EH (cell line): ENCODE measurements around the gene RYR3.

Experiments
- DNase-seq: peaks from one replicate; pipeline ENCODE4 v3.0.0-alpha.2; 2015; ENCODE audit warnings: low read depth

Gene RYR3

GRCh38 chr15:33516563-33516962, 205.8 kb downstream of the RYR3 start:
- no peak for DNase-seq

GRCh38 chr15:33517944-33518343, 207.2 kb downstream of the RYR3 start:
- DNase-seq: no peak

- DNase-seq: no peak
These were observed 207.7 kb downstream of the RYR3 start for GRCh38 chr15:33518421-33518820.

GRCh38 chr15:33524274-33524673, 213.5 kb downstream of the RYR3 start:
- DNase-seq: no peak

- no peak for DNase-seq
These were observed 215.8 kb downstream of the RYR3 start for GRCh38 chr15:33526532-33526931.

GRCh38 chr15:33533197-33533596, 222.4 kb downstream of the RYR3 start:
- DNase-seq: no peak

GRCh38 chr15:33534642-33535041, 223.9 kb downstream of the RYR3 start:
- DNase-seq: no peak

GRCh38 chr15:33535135-33535534, 224.4 kb downstream of the RYR3 start:
- DNase-seq: no peak

GRCh38 chr15:33539825-33540573, 229.2 kb downstream of the RYR3 start:
- DNase-seq: no peak

- no peak for DNase-seq
These were observed 233.2 kb downstream of the RYR3 start for GRCh38 chr15:33543957-33544356.

- no peak for DNase-seq
These were observed 235.1 kb downstream of the RYR3 start for GRCh38 chr15:33545866-33546265.

GRCh38 chr15:33547876-33548275, 237.1 kb downstream of the RYR3 start:
- DNase-seq: peak; percentile 54

GRCh38 chr15:33551860-33552259, 241.1 kb downstream of the RYR3 start:
- DNase-seq: no peak

- DNase-seq: no peak
These were observed 242.4 kb downstream of the RYR3 start for GRCh38 chr15:33553157-33553556.

GRCh38 chr15:33559207-33559890, 248.6 kb downstream of the RYR3 start:
- no peak for DNase-seq

- no peak for DNase-seq
These were observed 250.6 kb downstream of the RYR3 start for GRCh38 chr15:33561407-33561806.

- DNase-seq: no peak
These were observed 251.2 kb downstream of the RYR3 start for GRCh38 chr15:33561967-33562366.

GRCh38 chr15:33565094-33565493, 254.3 kb downstream of the RYR3 start:
- peak; percentile 52 for DNase-seq

- DNase-seq: no peak
These were observed 256.9 kb downstream of the RYR3 start for GRCh38 chr15:33567652-33568051.

GRCh38 chr15:33569036-33569435, 258.3 kb downstream of the RYR3 start:
- no peak for DNase-seq

GRCh38 chr15:33577911-33578310, 267.1 kb downstream of the RYR3 start:
- DNase-seq: peak; percentile 18

- DNase-seq: no peak
These were observed 269.8 kb downstream of the RYR3 start for GRCh38 chr15:33580526-33580925.

- DNase-seq: peak; percentile 2
These were observed 270.3 kb downstream of the RYR3 start for GRCh38 chr15:33581032-33581431.

- DNase-seq: peak; percentile 4
These were observed 274.0 kb downstream of the RYR3 start for GRCh38 chr15:33584797-33585196.
